Brain pericyte (primary cell): ENCODE results near the gene MYO19.
A peak's percentile ranks its signal among the peaks of the same experiment; 100 is the strongest.
"Not testable (repeated sequence)": the region's sequence is repeated elsewhere in the genome, so short reads cannot be mapped to it uniquely, and the experiment has no call there.

Source experiments
- DNase-seq: peaks from one replicate; pipeline ENCODE4 v3.0.0-alpha.2; 2012; ENCODE audit warnings: low read depth, low spot score

The MYO19 gene

DNA sequence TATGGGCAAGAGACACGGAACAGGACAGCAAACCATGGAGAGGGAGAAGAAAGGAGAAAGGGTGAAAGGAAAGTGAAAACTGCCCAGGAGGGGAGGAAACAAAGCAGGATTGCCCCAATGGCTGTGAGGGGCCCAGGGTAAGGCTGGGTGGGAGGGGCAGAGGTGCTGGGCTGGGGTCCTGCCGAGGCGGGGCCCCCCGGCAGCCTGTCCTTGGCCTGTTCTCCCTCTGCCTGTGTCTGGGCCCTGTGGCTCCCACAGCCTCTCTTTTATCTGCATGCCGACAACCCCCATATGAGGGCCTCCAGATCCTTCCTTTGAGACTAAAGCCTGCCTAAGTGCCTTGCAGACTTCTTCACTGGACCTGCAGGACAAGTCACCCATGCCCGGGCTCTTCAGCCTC lies 32.7 kb downstream of the MYO19 start:
- DNase-seq = no peak

GRCh38 chr17:36501351-36501750 lies 33.3 kb downstream of the MYO19 start:
- no peak for DNase-seq

- DNase-seq = no peak
These were observed 33.9 kb downstream of the MYO19 start for GRCh38 chr17:36500745-36501225.

DNA sequence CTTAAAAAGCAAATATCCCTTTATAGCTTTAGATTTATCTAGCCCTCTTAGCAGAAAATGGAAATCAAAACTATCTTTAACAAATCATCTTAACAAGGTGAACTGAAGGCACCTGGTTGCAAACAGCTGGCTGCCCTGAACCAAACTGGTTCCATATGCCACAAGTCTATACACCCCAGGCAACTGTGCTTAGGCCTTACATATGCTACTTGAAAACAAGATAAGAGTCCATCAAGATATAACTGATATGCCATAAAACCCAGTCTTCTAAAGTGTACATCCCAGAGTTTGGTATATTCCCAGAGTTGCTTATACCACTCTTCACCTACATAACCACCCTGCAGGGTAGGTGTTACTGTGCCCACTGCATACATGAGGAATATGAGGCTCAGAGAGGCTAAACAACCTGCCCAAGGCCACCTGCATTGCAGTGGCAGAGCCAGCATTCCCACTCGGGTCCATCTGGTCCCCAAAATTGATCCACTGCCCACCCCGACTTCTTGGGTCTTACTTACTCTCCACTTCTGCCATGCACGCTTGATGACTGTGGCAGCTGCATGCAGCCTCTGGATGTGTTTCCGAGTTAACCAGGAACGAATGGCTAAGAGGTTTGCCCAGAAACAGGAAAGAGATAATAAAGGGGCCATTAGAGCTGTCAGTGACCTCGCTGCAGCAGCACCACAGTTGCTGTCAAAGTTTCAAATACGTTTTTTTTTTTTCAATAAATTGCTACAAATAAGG lies 35.9 kb downstream of the MYO19 start:
- DNase-seq = no peak

GRCh38 chr17:36498155-36498554 lies 36.5 kb downstream of the MYO19 start:
- no peak for DNase-seq

DNA sequence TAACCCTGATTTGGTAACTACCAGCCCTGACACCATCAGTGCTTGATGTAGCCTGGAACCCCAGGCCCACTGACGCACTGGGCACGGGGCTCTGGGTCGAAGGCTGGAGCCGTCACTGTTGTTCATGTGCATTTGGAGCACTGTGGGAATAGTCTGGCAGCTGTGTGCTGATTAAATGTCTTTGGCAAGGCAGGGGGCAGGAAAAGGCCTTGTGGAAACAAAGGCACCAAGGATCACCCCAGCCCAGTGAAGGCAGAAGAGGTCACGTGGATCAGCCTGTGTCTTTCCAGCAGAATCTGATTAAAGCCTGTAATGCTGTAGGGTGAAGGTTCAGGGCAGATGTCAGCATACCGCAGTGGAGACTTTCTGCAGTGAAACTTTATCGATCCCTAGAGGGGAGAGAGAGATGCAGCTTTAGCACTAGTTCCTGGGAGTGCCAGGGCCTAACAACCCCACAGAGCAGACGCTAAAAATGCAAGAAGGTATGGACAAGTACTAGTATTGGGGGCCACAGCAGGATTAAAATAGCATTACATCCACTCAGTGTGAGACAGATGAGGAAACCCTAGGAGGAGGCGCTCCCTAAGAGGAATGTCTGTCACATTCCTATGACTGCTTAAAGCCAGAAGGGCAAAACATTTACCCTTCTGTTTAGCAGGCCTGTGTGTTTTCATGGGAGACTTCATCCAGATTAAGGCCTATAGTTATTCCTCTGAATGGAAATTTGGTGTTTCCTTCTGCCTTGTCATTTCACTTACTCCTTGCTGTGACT lies 38.5 kb downstream of the MYO19 start:
- DNase-seq = no peak

- no peak for DNase-seq
These were observed 39.5 kb downstream of the MYO19 start for GRCh38 chr17:36495076-36495578.

GRCh38 chr17:36494674-36495073 lies 40.0 kb downstream of the MYO19 start:
- DNase-seq = no peak

- no peak for DNase-seq
These were observed 40.7 kb downstream of the MYO19 start for GRCh38 chr17:36493956-36494355.

GRCh38 chr17:36486204-36487194 lies 48.2 kb downstream of the MYO19 start, which contains the start of gene ZNHIT3:
TSS of gene ZNHIT3 (plus strand) at chr17:36486681. CDS start at chr17:36486700, 19 bp downstream.
- peak; percentile 75 for DNase-seq

- DNase-seq = no peak
These were observed 48.9 kb downstream of the MYO19 start for GRCh38 chr17:36485805-36486203.

DNA sequence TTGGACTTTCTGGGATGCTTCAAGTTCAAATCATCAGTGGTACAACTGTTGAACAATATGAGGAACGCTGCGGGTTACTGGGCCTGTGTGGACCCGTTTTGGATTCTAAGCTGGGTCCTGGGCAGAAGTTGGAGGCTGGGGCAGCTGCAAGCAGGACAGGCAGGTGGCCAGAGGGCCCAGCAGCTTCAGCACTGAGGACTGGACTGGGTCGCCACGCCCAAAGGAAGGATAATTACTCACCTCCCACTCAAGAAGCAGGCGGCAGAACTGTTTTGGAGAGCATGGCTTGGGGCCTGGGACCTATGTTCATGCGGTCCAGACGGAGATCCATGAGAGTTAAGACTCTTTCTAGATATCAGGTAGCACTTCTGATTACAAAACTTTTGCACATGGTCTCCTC lies 49.6 kb downstream of the MYO19 start:
- DNase-seq = no peak

- DNase-seq = not testable (repeated sequence)
These were observed 50.6 kb downstream of the MYO19 start for GRCh38 chr17:36484021-36484420.

DNA sequence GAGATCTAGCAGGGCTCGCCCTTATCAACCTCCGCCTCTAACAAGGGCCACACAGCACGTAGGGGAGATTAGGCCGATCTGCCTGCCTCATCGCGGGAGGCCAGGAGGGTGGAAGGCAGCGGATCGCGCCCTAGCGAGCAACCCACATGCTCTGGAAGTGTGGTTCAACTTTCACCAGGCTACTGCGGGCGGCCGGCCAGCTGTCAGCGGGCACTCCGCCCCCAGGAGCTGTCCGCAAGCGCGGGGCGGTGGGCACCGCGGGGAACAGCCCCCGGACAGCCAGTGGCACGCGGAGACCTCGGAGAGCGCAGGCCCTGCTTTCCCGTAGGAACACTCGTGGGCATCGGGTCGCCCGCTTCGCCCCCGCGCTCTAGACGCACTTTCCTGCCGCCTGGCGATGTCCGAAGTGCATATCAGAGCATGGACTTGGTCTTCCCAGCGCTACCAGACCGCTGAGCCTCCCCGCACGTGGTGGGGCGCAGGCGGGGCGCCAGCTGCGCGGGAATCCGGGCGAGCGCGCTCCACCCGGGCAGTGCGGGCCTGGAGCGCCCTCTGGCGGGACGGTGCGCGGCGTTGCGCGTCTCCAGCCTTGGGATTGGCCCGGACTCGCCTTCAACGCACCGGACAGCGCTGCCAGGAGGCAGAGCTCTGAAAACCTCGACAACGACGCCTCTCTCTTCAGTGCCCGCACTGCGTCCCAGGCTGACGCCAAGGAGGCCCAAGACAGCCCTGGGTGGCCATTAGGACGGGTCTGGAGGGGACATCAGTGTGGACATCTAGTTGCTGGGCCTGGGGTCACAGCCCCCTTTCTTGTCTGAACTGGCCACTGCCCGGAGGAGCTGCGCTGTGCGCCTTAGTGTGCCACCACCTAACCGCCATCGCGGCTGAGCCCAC lies 51.8 kb downstream of the MYO19 start:
- DNase-seq = peak; percentile 33

DNA sequence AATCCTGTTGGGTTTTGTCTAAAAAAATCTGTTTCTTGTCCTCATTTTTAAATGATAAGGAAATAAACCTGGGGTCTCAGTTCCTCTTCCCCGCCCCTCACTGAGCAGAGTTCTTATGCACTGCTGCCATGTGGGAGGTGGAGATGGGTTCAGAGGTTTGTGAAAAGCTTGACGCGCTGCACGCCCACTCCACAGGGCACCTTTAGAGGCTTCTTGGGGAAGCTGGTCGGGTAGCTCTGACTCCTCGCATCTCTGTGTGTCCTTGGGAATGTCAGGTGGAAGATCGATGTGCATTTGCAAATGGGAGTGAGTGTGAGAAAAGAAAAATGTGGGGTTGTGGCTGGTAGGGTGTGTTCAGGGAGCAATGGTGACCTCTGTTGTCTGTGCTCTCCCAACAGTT lies 52.8 kb downstream of the MYO19 start:
- DNase-seq = no peak

DNA sequence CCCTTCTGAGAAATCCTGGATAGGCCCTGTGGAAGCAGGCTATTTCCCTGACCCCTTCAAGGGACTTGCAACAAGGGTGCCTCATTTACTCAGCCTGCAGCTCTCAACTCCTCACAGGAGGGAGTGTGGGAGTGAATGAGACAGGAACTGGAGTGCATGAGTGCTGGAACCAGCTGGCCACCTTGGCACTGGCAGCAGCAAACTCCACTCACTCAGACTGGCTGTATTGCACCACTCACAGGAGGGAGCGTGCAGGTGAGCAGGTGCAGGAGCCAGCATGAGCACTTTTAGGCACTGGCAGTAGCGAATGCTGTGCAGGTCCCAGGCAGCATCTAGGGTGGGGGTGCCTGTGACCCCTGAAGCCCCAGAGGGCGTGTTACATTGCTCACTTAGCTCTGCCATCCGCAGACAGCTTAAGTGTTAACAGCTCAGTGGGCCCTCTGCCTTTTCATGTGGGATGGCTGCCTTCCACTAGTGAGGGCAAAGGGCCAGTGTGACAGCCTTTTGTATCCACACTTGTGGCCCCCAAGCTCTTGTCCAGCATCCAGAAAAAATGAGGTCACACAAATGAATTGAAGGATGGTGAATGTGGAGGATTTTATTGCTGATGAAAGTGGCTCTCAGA lies 59.2 kb downstream of the MYO19 start:
- no peak for DNase-seq

- no peak for DNase-seq
These were observed 60.1 kb downstream of the MYO19 start for GRCh38 chr17:36474571-36474970.

GRCh38 chr17:36470499-36470898 lies 64.2 kb downstream of the MYO19 start:
- DNase-seq = no peak

DNA sequence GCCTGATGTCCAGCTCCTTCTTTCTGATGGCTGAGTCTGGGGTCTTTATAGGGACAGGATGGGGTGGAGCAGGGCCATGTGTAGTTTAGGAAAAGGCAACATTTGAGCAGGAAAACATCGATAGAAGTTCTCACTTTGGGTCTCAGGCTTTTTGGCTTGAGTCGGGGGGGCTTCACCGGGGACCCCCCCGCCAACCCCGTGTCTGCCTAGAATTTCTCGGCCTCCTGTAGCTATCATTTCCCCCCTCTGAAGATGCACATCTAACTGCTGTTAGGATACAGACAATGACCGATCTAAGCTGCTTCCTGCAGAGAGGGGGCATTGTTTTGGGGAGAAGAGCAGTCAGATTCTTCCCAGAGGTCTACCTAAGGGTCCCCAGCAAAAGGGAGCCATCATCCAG lies 64.9 kb downstream of the MYO19 start:
- DNase-seq = no peak
